ENCODE results near the gene CTBP2. TPM values are rescaled to one million over a fixed set of nuclear protein-coding genes. Genes with fewer than 3 reads are reported as not detected.

The CTBP2 gene
- total RNA-seq, 1 experiment from 2014 or later, result 212 TPM

GRCh38 chr10:125000366-125001312 lies 159.7 kb downstream of the CTBP2 start:
- Mint-ChIP-seq H3K9me3 (no peaks in the 10 kb centered on the region), H3K4me1 (peaks cover 0 to 4% of the 10 kb centered on the region in 2 experiments; a peak in 1 of 4 replicates), H3K4me3 (no peak overlapping the region), H3K36me3 (ENCODE audit: insufficient read depth in 1 of 3, low read depth in 3 of 3) (peaks cover 48 to 90% (median 74%) of the 10 kb centered on the region in 3 experiments), H3K27ac (peak overlapping the region; percentile 27 to 88 (median 86); a peak in 4 of 7 replicates), H3K27me3 (ENCODE audit: low read depth) (peaks cover 4% of the 10 kb centered on the region; the same call in 1 of the 2 replicates)
- DNase-seq, result no peak
- H4K5ac ChIP-seq (ENCODE audit: insufficient read length, low read depth, low read length), result no peak overlapping the region
- H3K4ac ChIP-seq (ENCODE audit: low read depth, low read length), result no peak overlapping the region
- no peaks in the 10 kb centered on the region for H4K20me1 ChIP-seq (ENCODE audit: control insufficient read depth, insufficient read depth, insufficient read length)
- no peak overlapping the region for H3K56ac ChIP-seq (ENCODE audit: insufficient read length, low read depth, low read length)
- H3T11ph ChIP-seq (ENCODE audit: low read length), result no peak overlapping the region
- no peak overlapping the region for H2BK20ac ChIP-seq (ENCODE audit: low read depth, low read length, poor library complexity, severe bottlenecking)
- H3K23me2 ChIP-seq (ENCODE audit: insufficient read length, low read depth, low read length, poor library complexity, severe bottlenecking), result no peaks in the 10 kb centered on the region
- H4K91ac ChIP-seq (ENCODE audit: insufficient read length, low read depth, low read length), result no peak overlapping the region
- H3K4me2 ChIP-seq (ENCODE audit: insufficient read depth, insufficient read length, low read length), result no peak overlapping the region
- peaks cover 5% of the 10 kb centered on the region for H3K79me1 ChIP-seq (ENCODE audit: insufficient read depth, low read depth, low read length, poor library complexity, severe bottlenecking)
- no peak overlapping the region for H3K9ac ChIP-seq (ENCODE audit: extremely low read depth, insufficient read length, low read length)
- H3K27me3 ChIP-seq (ENCODE audit: insufficient read depth, low read length), result no peaks in the 10 kb centered on the region
- no peak overlapping the region for H2BK12ac ChIP-seq (ENCODE audit: insufficient read length, low read depth, low read length)
- TF ChIP-seq CTCF (conservative IDR thresholded peaks at IDR 0.05), result 0 out of 3 replicates have a peak, but pooled peaks have one; percentile 23
- no peak overlapping the region for H2AFZ ChIP-seq (ENCODE audit: low read length)
- H3K27ac ChIP-seq (ENCODE audit: insufficient read length, low read depth, low read length), result no peak overlapping the region
- H3K79me2 ChIP-seq (ENCODE audit: insufficient read depth, low read length), result peaks cover 8% of the 10 kb centered on the region; the same call in 1 of the 2 replicates
- H3K9me3 ChIP-seq (ENCODE audit: control insufficient read depth, low read depth, low read length), result no peaks in the 10 kb centered on the region
- no peak overlapping the region for H3K18ac ChIP-seq (ENCODE audit: insufficient read length, low read depth, low read length)
- no peak overlapping the region for H2BK5ac ChIP-seq (ENCODE audit: insufficient read length, low read length)
- no peak overlapping the region for H4K8ac ChIP-seq (replicated peaks; ENCODE audit: insufficient read length, low read depth, low read length)
- no peak overlapping the region for H2BK120ac ChIP-seq (ENCODE audit: low read depth, low read length, poor library complexity, severe bottlenecking)
- no CpG with 5 or more reads among the region's 35 CpGs for WGBS (ENCODE audit: extremely low coverage, insufficient read length, low lambda C conversion rate)
- H3K23ac ChIP-seq (ENCODE audit: insufficient read length, low read depth, low read length), result no peak overlapping the region
- H2BK15ac ChIP-seq (ENCODE audit: low read depth, low read length), result no peak overlapping the region
- no peaks in the 10 kb centered on the region for H3K4me1 ChIP-seq (ENCODE audit: insufficient read depth, low read length)
- H3K14ac ChIP-seq (ENCODE audit: insufficient read depth, low read length), result no peak overlapping the region
- H2AK5ac ChIP-seq (ENCODE audit: insufficient read length, low read length), result no peak overlapping the region
